ENCODE measurements around the gene NOS2. TPM values are rescaled to one million over a fixed set of nuclear protein-coding genes. Genes with fewer than 3 reads are reported as not detected.
"Not testable (repeated sequence)": the region's sequence is repeated elsewhere in the genome, so short reads cannot be mapped to it uniquely, and the experiment has no call there.

The NOS2 gene
- total RNA-seq, 1 experiment from 2014 or later: 0.67 TPM

- POLR2A ChIA-PET (ENCODE audit: low non-redundant PET): no interaction called here
- Histone ChIP-seq H3K9me3 (ENCODE audit: low read depth, low read length, poor library complexity, severe bottlenecking) (no peaks in the 10 kb centered on the region), H3K27ac (ENCODE audit: low read depth, low read length, poor library complexity, severe bottlenecking) (no peak overlapping the region), H3K4me1 (ENCODE audit: insufficient read depth, low read length, poor library complexity, severe bottlenecking) (no peaks in the 10 kb centered on the region), H3K27me3 (replicated peaks; ENCODE audit: insufficient read depth, low read depth, low read length, poor library complexity) (no peaks in the 10 kb centered on the region), H3K36me3 (ENCODE audit: insufficient read depth, low read length, poor library complexity, severe bottlenecking) (no peaks in the 10 kb centered on the region), H3K4me3 (ENCODE audit: low read depth, low read length, poor library complexity, severe bottlenecking) (no peak overlapping the region)
- CTCF ChIA-PET: interaction anchor here (0.5 to 1.2 kb wide), 4 partner anchors 18 to 124 kb away, joined by 4 to 6 read pairs (median 4); no protein-coding TSS in a partner anchor
- intact Hi-C loops (cut with micrococcal nuclease; ENCODE audit: unreplicated experiment): loop anchor here (1.0 to 10.0 kb wide), 2 partner anchors 102 to 521 kb away; no protein-coding TSS in a partner anchor
- no TSS peak for BruUV-seq (replicated peaks)
- TF ChIP-seq EZH2 (IDR thresholded peaks at IDR 0.05; ENCODE audit: borderline replicate concordance, low read depth, low read length, poor library complexity, severe bottlenecking) (no peak), CTCF (conservative IDR thresholded peaks at IDR 0.05; ENCODE audit: low read depth, low read length) (no peak)
- DNase-seq (ENCODE audit: low spot score): no peak
Observed at GRCh38 chr17:27755706-27756466, 44.4 kb downstream of the NOS2 start.

DNA sequence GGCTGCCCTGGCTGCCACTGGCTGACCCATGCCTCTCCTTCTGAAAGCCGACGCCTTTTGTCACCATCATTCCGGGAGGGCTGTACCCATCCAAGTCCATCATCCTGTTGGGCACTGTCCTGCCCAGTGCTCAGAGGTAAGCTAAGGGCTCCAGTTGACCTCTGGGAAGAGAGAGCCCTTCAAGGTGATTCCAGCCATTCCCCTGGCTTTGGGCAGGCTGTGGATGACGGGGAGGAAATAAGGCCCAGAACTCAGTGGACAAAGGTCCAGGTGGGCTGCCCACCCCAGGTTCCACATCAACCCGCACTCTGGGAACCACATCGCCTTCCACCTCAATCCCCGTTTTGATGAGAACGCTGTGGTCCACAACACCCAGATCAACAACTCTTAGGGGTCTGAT is 45.8 kb downstream of the NOS2 start:
- Histone ChIP-seq H3K4me1 (ENCODE audit: insufficient read depth, low read length, poor library complexity, severe bottlenecking) (no peaks in the 10 kb centered on the region), H3K27me3 (replicated peaks; ENCODE audit: insufficient read depth, low read depth, low read length, poor library complexity) (no peaks in the 10 kb centered on the region), H3K4me3 (ENCODE audit: low read depth, low read length, poor library complexity, severe bottlenecking) (no peak overlapping the region), H3K36me3 (ENCODE audit: insufficient read depth, low read length, poor library complexity, severe bottlenecking) (no peaks in the 10 kb centered on the region), H3K9me3 (ENCODE audit: low read depth, low read length, poor library complexity, severe bottlenecking) (no peaks in the 10 kb centered on the region), H3K27ac (ENCODE audit: low read depth, low read length, poor library complexity, severe bottlenecking) (no peak overlapping the region)
- TF ChIP-seq EZH2 (IDR thresholded peaks at IDR 0.05; ENCODE audit: borderline replicate concordance, low read depth, low read length, poor library complexity, severe bottlenecking) (no peak), CTCF (conservative IDR thresholded peaks at IDR 0.05; ENCODE audit: low read depth, low read length) (no peak)
- BruUV-seq (replicated peaks): no TSS peak
- no peak for DNase-seq (ENCODE audit: low spot score)
- CTCF ChIA-PET: no interaction called here
- intact Hi-C loops (cut with micrococcal nuclease; ENCODE audit: unreplicated experiment): loop anchor here (10.0 kb wide), 1 partner anchor 520 kb away; no protein-coding TSS in a partner anchor
- POLR2A ChIA-PET (ENCODE audit: low non-redundant PET): no interaction called here

DNA sequence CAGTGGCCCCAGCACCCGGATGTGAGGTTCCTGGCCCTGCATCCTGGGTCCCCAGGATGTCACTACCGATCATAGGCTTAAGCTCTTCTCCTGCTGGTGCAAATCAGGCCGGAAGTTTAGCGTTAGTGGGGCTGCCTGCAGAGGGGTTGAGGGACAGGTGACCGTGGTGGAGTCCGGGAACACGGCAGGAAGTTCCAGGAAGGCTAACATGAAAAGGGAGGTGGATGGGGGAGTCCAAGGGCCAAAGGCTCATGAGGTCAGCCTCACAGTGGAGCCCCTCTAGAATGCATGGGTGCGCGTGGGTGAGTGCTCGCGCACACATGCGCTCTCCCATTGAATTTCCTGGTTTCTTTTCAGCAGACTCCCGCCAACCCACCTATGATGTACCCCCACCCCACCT is 46.6 kb downstream of the NOS2 start:
- DNase-seq (ENCODE audit: low spot score); H3K27ac ChIP-seq (ENCODE audit: low read depth, low read length, poor library complexity, severe bottlenecking); H3K4me1 ChIP-seq (ENCODE audit: insufficient read depth, low read length, poor library complexity, severe bottlenecking); H3K27me3 ChIP-seq (replicated peaks; ENCODE audit: insufficient read depth, low read depth, low read length, poor library complexity); H3K4me3 ChIP-seq (ENCODE audit: low read depth, low read length, poor library complexity, severe bottlenecking); H3K36me3 ChIP-seq (ENCODE audit: insufficient read depth, low read length, poor library complexity, severe bottlenecking); H3K9me3 ChIP-seq (ENCODE audit: low read depth, low read length, poor library complexity, severe bottlenecking); POLR2A ChIA-PET (ENCODE audit: low non-redundant PET); BruUV-seq (replicated peaks); CTCF ChIA-PET: not testable (repeated sequence)
- intact Hi-C loops (cut with micrococcal nuclease; ENCODE audit: unreplicated experiment): loop anchor here (10.0 kb wide), 1 partner anchor 519 kb away; no protein-coding TSS in a partner anchor

Data from A673 (cell line).